CD4-positive, alpha-beta T cell (primary cell): ENCODE results near the gene ANP32D. TPM values are rescaled to one million over a fixed set of nuclear protein-coding genes. Genes with fewer than 3 reads are reported as not detected.

Source experiments
- ATAC-seq: fragments of 200-7000 bp; cut with Tn5 transposase; one replicate; pipeline ENCODE4 v1.10.0; 2022; ENCODE audit warnings: mild to moderate bottlenecking; ENCODE audit not compliant: poor library complexity
- CTCF ChIA-PET: fragments of 350-600 bp; sonication (Branson Sonifier 250); formaldehyde crosslinking; loops from one replicate; lab custom pipeline; 2021; ENCODE audit warnings: antibody characterized with exemption, inconsistent platforms; lab: Charles Lee
- POLR2A ChIA-PET: fragments of 350-600 bp; sonication (Branson Sonifier 250); formaldehyde crosslinking; loops from one replicate; lab custom pipeline; 2021; ENCODE audit warnings: antibody characterized with exemption, inconsistent platforms; lab: Charles Lee
- DNase-seq, 14 experiments: peaks; one replicate each; pipeline ENCODE4 v3.0.0-alpha.2; 2013 to 2020; ENCODE audit warnings: mixed read lengths in 2 of 14
- H3K27ac ChIP-seq, 2 donors: one replicate each; pipeline versions ENCODE4 v1.5.1 to v1.7.0; 2013; ENCODE audit warnings: low read length in 2 of 2, low read depth in 1 of 2, mild to moderate bottlenecking in 1 of 2
- H3K27me3 ChIP-seq, 2 experiments: 1 replicate in 1 of 2; 2 replicates in 1 of 2; pipeline versions ENCODE4 v1.6.1 to v1.7.0; 2013; ENCODE audit warnings: low read length in 2 of 2, control low read depth in 1 of 2, mild to moderate bottlenecking in 1 of 2, moderate library complexity in 1 of 2; ENCODE audit not compliant: insufficient read depth in 2 of 2, control insufficient read depth in 1 of 2
- H3K36me3 ChIP-seq: one replicate; pipeline ENCODE4 v1.6.1; 2013; ENCODE audit warnings: low read length, control low read depth; ENCODE audit not compliant: insufficient read depth
- H3K4me1 ChIP-seq: one replicate; pipeline ENCODE4 v1.6.1; 2013; ENCODE audit warnings: low read length, control low read depth; ENCODE audit not compliant: insufficient read depth
- H3K4me3 ChIP-seq: one replicate; pipeline ENCODE4 v1.5.1; 2013; ENCODE audit warnings: mild to moderate bottlenecking, low read length, moderate library complexity
- H3K9me3 ChIP-seq, 2 experiments: 1 replicate in 1 of 2; 2 replicates in 1 of 2; pipeline versions ENCODE4 v1.6.1 to v1.7.0; 2013; ENCODE audit warnings: low read length in 2 of 2, mild to moderate bottlenecking in 2 of 2, control low read depth in 1 of 2, moderate library complexity in 1 of 2; ENCODE audit not compliant: control insufficient read depth in 1 of 2, insufficient read depth in 1 of 2
- H3K27ac Mint-ChIP-seq: one replicate; pipeline ENCODE4 v1.8.0; 2020; ENCODE audit warnings: mixed read lengths
- H3K27me3 Mint-ChIP-seq: one replicate; pipeline ENCODE4 v1.8.0; 2021; ENCODE audit warnings: mixed read lengths
- H3K36me3 Mint-ChIP-seq: one replicate; pipeline ENCODE4 v1.8.0; 2021; ENCODE audit warnings: low read depth, mixed read lengths
- H3K4me1 Mint-ChIP-seq: one replicate; pipeline ENCODE4 v1.8.0; 2021; ENCODE audit warnings: low read depth, mixed read lengths
- H3K4me3 Mint-ChIP-seq: one replicate; pipeline ENCODE4 v1.8.0; 2020; ENCODE audit warnings: mild to moderate bottlenecking, mixed read lengths
- H3K9me3 Mint-ChIP-seq: one replicate; pipeline ENCODE4 v1.8.0; 2020; ENCODE audit warnings: mixed read lengths
- CTCF ChIP-seq: fragments of 200-600 bp; IDR thresholded peaks from one replicate; pipeline ENCODE4 v1.8.0; 2022; ENCODE audit warnings: antibody characterized with exemption, mild to moderate bottlenecking
- intact Hi-C, 2 experiments: fragments of 100-400 bp; cut with DNase I in 1 of 2; cut with micrococcal nuclease in 1 of 2; formaldehyde crosslinking; loops; one replicate each; pipeline versions ENCODE4 v1.15.1 to v1.9.0; 2023 to 2025; cut with DNase I, micrococcal nuclease
- total RNA-seq, 174 experiments: library from RNA in 2 of 174; stranded (reverse) in 2 of 174; gene quantifications; one replicate each; pipeline ENCODE4 v1.2.3 and lab custom pipeline; 2021 to 2026

ANP32D gene
- total RNA-seq, 2 experiments from 2014 or later: not detected

GRCh38 chr12:48441069-48441468 lies 31.3 kb upstream of the ANP32D start:
- no peak for DNase-seq
- no peak for TF ChIP-seq CTCF
- Mint-ChIP-seq H3K36me3 (no peaks in the 10 kb centered on the region), H3K27ac (no peak overlapping the region), H3K27me3 (peaks cover 5% of the 10 kb centered on the region), H3K9me3 (no peaks in the 10 kb centered on the region), H3K4me3 (no peak overlapping the region), H3K4me1 (peaks cover 10% of the 10 kb centered on the region)
- Histone ChIP-seq H3K27me3 (no peaks in the 10 kb centered on the region), H3K36me3 (no peaks in the 10 kb centered on the region), H3K9me3 (no peaks in the 10 kb centered on the region), H3K27ac (no peak overlapping the region), H3K4me1 (no peaks in the 10 kb centered on the region), H3K4me3 (no peak overlapping the region)
- intact Hi-C loops: no loop called here
- CTCF ChIA-PET: no interaction called here
- POLR2A ChIA-PET: no interaction called here
- no peak for ATAC-seq

- Histone ChIP-seq H3K27me3 (no peaks in the 10 kb centered on the region), H3K4me1 (no peaks in the 10 kb centered on the region), H3K4me3 (no peak overlapping the region), H3K9me3 (no peaks in the 10 kb centered on the region), H3K36me3 (no peaks in the 10 kb centered on the region), H3K27ac (no peak overlapping the region)
- ChIA-PET POLR2A (interaction anchor here (1.1 kb wide), 1 partner anchor 32 kb away, joined by 3 read pairs; no protein-coding TSS in a partner anchor), CTCF (no interaction called here)
- H3K36me3 Mint-ChIP-seq: no peaks in the 10 kb centered on the region
- intact Hi-C loops: no loop called here
- DNase-seq (no peak), ATAC-seq (no peak)
- H3K9me3 Mint-ChIP-seq: no peaks in the 10 kb centered on the region
- no peaks in the 10 kb centered on the region for H3K27me3 Mint-ChIP-seq
- TF ChIP-seq CTCF: no peak
- H3K27ac Mint-ChIP-seq: no peak overlapping the region
- H3K4me3 Mint-ChIP-seq: no peak overlapping the region
- peaks cover 14% of the 10 kb centered on the region for H3K4me1 Mint-ChIP-seq
Observed at GRCh38 chr12:48442179-48442847, 30.0 kb upstream of the ANP32D start.

- ATAC-seq (no peak), DNase-seq (no peak)
- no peak overlapping the region for H3K27ac ChIP-seq
- H3K27me3 ChIP-seq: no peaks in the 10 kb centered on the region
- H3K36me3 ChIP-seq: no peaks in the 10 kb centered on the region
- Mint-ChIP-seq H3K9me3 (peaks cover 2% of the 10 kb centered on the region), H3K27me3 (no peaks in the 10 kb centered on the region), H3K4me1 (peaks cover 14% of the 10 kb centered on the region), H3K36me3 (no peaks in the 10 kb centered on the region), H3K27ac (no peak overlapping the region), H3K4me3 (no peak overlapping the region)
- ChIA-PET CTCF (no interaction called here), POLR2A (no interaction called here)
- intact Hi-C loops: no loop called here
- no peak for TF ChIP-seq CTCF
- no peak overlapping the region for H3K4me3 ChIP-seq
- H3K4me1 ChIP-seq: no peaks in the 10 kb centered on the region
- H3K9me3 ChIP-seq: peaks cover 0 to 8% of the 10 kb centered on the region in 2 experiments
Observed at GRCh38 chr12:48445538-48445937, 26.8 kb upstream of the ANP32D start.
